ENCODE data around the gene EHD4. TPM values are rescaled to one million over a fixed set of nuclear protein-coding genes. Genes with fewer than 3 reads are reported as not detected.

EHD4 gene
- total and polyA plus RNA-seq, 9 donors, result 8.8 to 23.3 (median 13.7) TPM

GRCh38 chr15:41930221-41930866 lies 42.0 kb downstream of the EHD4 start:
- TF ChIP-seq POLR2A (IDR thresholded peaks at IDR 0.05) (no peak), CTCF (IDR thresholded peaks at IDR 0.05) (no peak), EP300 (IDR thresholded peaks at IDR 0.05) (no peak)
- peak in 1 of 5 donors; percentile 16 for DNase-seq
- no peak overlapping the region for H3K4me3 ChIP-seq
- H3K27ac ChIP-seq, result no peak overlapping the region
- H3K36me3 ChIP-seq, result no peaks in the 10 kb centered on the region
- H3K27me3 ChIP-seq, result no peaks in the 10 kb centered on the region
- peaks cover 4% of the 10 kb centered on the region for H3K4me1 ChIP-seq (ENCODE audit: insufficient read depth)
- 49 to 63% (median 53%) methylated on average over 8 of the region's 8 CpGs for WGBS, 3 donors
- intact Hi-C loops (cut with DNase I), result no loop called here
- no peaks in the 10 kb centered on the region for H3K9me3 ChIP-seq

GRCh38 chr15:41928637-41929620 lies 43.4 kb downstream of the EHD4 start:
- 73 to 75% (median 73%) methylated on average over 16 of the region's 16 CpGs for WGBS, 3 donors
- Histone ChIP-seq H3K27ac (no peak overlapping the region), H3K9me3 (no peaks in the 10 kb centered on the region), H3K4me1 (ENCODE audit: insufficient read depth) (peaks cover 4% of the 10 kb centered on the region), H3K27me3 (no peaks in the 10 kb centered on the region), H3K4me3 (no peak overlapping the region), H3K36me3 (no peaks in the 10 kb centered on the region)
- intact Hi-C loops (cut with DNase I), result no loop called here
- peak in 1 of 5 donors; percentile 23 for DNase-seq
- TF ChIP-seq CTCF (IDR thresholded peaks at IDR 0.05) (no peak), EP300 (IDR thresholded peaks at IDR 0.05) (no peak), POLR2A (IDR thresholded peaks at IDR 0.05) (no peak)

- WGBS, 3 donors, result 79 to 88% (median 87%) methylated on average over 6 of the region's 6 CpGs
- Histone ChIP-seq H3K27ac (no peak overlapping the region), H3K9me3 (no peaks in the 10 kb centered on the region), H3K27me3 (no peaks in the 10 kb centered on the region), H3K4me1 (ENCODE audit: insufficient read depth) (peaks cover 4% of the 10 kb centered on the region), H3K36me3 (no peaks in the 10 kb centered on the region), H3K4me3 (no peak overlapping the region)
- TF ChIP-seq POLR2A (IDR thresholded peaks at IDR 0.05) (no peak), EP300 (IDR thresholded peaks at IDR 0.05) (no peak), CTCF (IDR thresholded peaks at IDR 0.05) (no peak)
- intact Hi-C loops (cut with DNase I), result no loop called here
- DNase-seq, result no peak
These were observed 44.3 kb downstream of the EHD4 start for GRCh38 chr15:41928100-41928499.

- Histone ChIP-seq H3K36me3 (no peaks in the 10 kb centered on the region), H3K4me1 (ENCODE audit: insufficient read depth) (peaks cover 4% of the 10 kb centered on the region), H3K9me3 (no peaks in the 10 kb centered on the region), H3K27ac (no peak overlapping the region), H3K4me3 (no peak overlapping the region), H3K27me3 (no peaks in the 10 kb centered on the region)
- TF ChIP-seq POLR2A (IDR thresholded peaks at IDR 0.05), result no peak
- no peak for TF ChIP-seq EP300 (IDR thresholded peaks at IDR 0.05)
- no peak for TF ChIP-seq CTCF (IDR thresholded peaks at IDR 0.05)
- intact Hi-C loops (cut with DNase I), result no loop called here
- no peak for DNase-seq
- WGBS, 3 donors, result 78 to 93% (median 92%) methylated on average over 3 of the region's 3 CpGs
These were observed 44.8 kb downstream of the EHD4 start for GRCh38 chr15:41927536-41927935.

All from ovary (tissue), 9 donors.